ENCODE measurements around the gene ENPP5.

The ENPP5 gene

GRCh38 chr6:46204880-46205650 is 34.3 kb upstream of the ENPP5 start:
- TF ChIP-seq FOXK2 (IDR thresholded peaks at IDR 0.05) = no peak
- TF ChIP-seq ELF4 (IDR thresholded peaks at IDR 0.05) = no peak
- TF ChIP-seq HDGF (IDR thresholded peaks at IDR 0.05; ENCODE audit: borderline replicate concordance) = no peak
- DNase-seq (ENCODE audit: extremely low spot score) = no peak
- CTCF ChIA-PET = no interaction called here
- POLR2A ChIA-PET = no interaction called here

- TF ChIP-seq SUZ12 (IDR thresholded peaks at IDR 0.05) = no peak
- ChIA-PET POLR2A (interaction anchor here (0.6 kb wide), 1 partner anchor 428 kb away, joined by 3 read pairs; no protein-coding TSS in a partner anchor), CTCF (no interaction called here)
- no peak for DNase-seq (ENCODE audit: extremely low spot score)
Measured at GRCh38 chr6:46203391-46204177, 32.8 kb upstream of the ENPP5 start.

- TF ChIP-seq, protein P1, sequence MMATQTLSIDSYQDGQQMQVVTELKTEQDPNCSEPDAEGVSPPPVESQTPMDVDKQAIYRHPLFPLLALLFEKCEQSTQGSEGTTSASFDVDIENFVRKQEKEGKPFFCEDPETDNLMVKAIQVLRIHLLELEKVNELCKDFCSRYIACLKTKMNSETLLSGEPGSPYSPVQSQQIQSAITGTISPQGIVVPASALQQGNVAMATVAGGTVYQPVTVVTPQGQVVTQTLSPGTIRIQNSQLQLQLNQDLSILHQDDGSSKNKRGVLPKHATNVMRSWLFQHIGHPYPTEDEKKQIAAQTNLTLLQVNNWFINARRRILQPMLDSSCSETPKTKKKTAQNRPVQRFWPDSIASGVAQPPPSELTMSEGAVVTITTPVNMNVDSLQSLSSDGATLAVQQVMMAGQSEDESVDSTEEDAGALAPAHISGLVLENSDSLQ (IDR thresholded peaks at IDR 0.05) = no peak
- TF ChIP-seq FOXM1 (IDR thresholded peaks at IDR 0.05; ENCODE audit: borderline replicate concordance) (no peak), NFRKB (IDR thresholded peaks at IDR 0.05) (no peak), FOXK2 (IDR thresholded peaks at IDR 0.05) (no peak), CTBP1 (IDR thresholded peaks at IDR 0.05; ENCODE audit: borderline replicate concordance) (no peak), L3MBTL2 (conservative IDR thresholded peaks at IDR 0.05) (no peak), ELF4 (IDR thresholded peaks at IDR 0.05) (no peak), BHLHE40 (IDR thresholded peaks at IDR 0.05; ENCODE audit: borderline replicate concordance) (no peak), SUZ12 (IDR thresholded peaks at IDR 0.05) (no peak), HDGF (IDR thresholded peaks at IDR 0.05; ENCODE audit: borderline replicate concordance) (no peak), ARNT (IDR thresholded peaks at IDR 0.05) (no peak), LEF1 (IDR thresholded peaks at IDR 0.05; ENCODE audit: borderline replicate concordance) (no peak)
- CTCF ChIA-PET = no interaction called here
- DNase-seq (ENCODE audit: extremely low spot score) = no peak
- POLR2A ChIA-PET = no interaction called here
Measured at GRCh38 chr6:46201702-46202101, 30.9 kb upstream of the ENPP5 start.

- DNase-seq (ENCODE audit: extremely low spot score) = no peak
- ChIA-PET CTCF (no interaction called here), POLR2A (no interaction called here)
- TF ChIP-seq FOXA1 (IDR thresholded peaks at IDR 0.05) (no peak), NFRKB (IDR thresholded peaks at IDR 0.05) (no peak), L3MBTL2 (conservative IDR thresholded peaks at IDR 0.05) (no peak), SUZ12 (IDR thresholded peaks at IDR 0.05) (no peak), CTBP1 (IDR thresholded peaks at IDR 0.05; ENCODE audit: borderline replicate concordance) (no peak), FOXM1 (IDR thresholded peaks at IDR 0.05; ENCODE audit: borderline replicate concordance) (no peak), FOXK2 (IDR thresholded peaks at IDR 0.05) (no peak), TARDBP (IDR thresholded peaks at IDR 0.05) (no peak), ELF4 (IDR thresholded peaks at IDR 0.05) (no peak), BHLHE40 (IDR thresholded peaks at IDR 0.05; ENCODE audit: borderline replicate concordance) (no peak), LEF1 (IDR thresholded peaks at IDR 0.05; ENCODE audit: borderline replicate concordance) (no peak), ZNF384 (IDR thresholded peaks at IDR 0.05) (no peak), SP1 (IDR thresholded peaks at IDR 0.05) (no peak), HDGF (IDR thresholded peaks at IDR 0.05; ENCODE audit: borderline replicate concordance) (no peak), ARNT (IDR thresholded peaks at IDR 0.05) (no peak)
- TF ChIP-seq, protein P1 (IDR thresholded peaks at IDR 0.05) = no peak
Measured at GRCh38 chr6:46199387-46199786, 28.6 kb upstream of the ENPP5 start.

- TF ChIP-seq SP1 (IDR thresholded peaks at IDR 0.05) (no peak), CTBP1 (IDR thresholded peaks at IDR 0.05; ENCODE audit: borderline replicate concordance) (no peak), TARDBP (IDR thresholded peaks at IDR 0.05) (no peak), ZNF384 (IDR thresholded peaks at IDR 0.05) (no peak), ARNT (IDR thresholded peaks at IDR 0.05) (no peak), ELF4 (IDR thresholded peaks at IDR 0.05) (no peak), FOXM1 (IDR thresholded peaks at IDR 0.05; ENCODE audit: borderline replicate concordance) (no peak), FOXA1 (IDR thresholded peaks at IDR 0.05) (no peak), NFRKB (IDR thresholded peaks at IDR 0.05) (no peak)
- TF ChIP-seq, protein P1 (IDR thresholded peaks at IDR 0.05) = no peak
- CTCF ChIA-PET = interaction anchor here (1.3 kb wide), 1 partner anchor 31 kb away, joined by 3 read pairs; no protein-coding TSS in a partner anchor
- POLR2A ChIA-PET = no interaction called here
- DNase-seq (ENCODE audit: extremely low spot score) = no peak
Measured at GRCh38 chr6:46191961-46192360, 21.2 kb upstream of the ENPP5 start.

- no peak for DNase-seq (ENCODE audit: extremely low spot score)
- TF ChIP-seq ELF4 (IDR thresholded peaks at IDR 0.05) = no peak
- TF ChIP-seq SUZ12 (IDR thresholded peaks at IDR 0.05) = no peak
- TF ChIP-seq CTBP1 (IDR thresholded peaks at IDR 0.05; ENCODE audit: borderline replicate concordance) = no peak
- TF ChIP-seq TARDBP (IDR thresholded peaks at IDR 0.05) = no peak
- no peak for TF ChIP-seq LEF1 (IDR thresholded peaks at IDR 0.05; ENCODE audit: borderline replicate concordance)
- TF ChIP-seq, protein P1 (IDR thresholded peaks at IDR 0.05) = no peak
- TF ChIP-seq ZNF384 (IDR thresholded peaks at IDR 0.05) = no peak
- TF ChIP-seq HDGF (IDR thresholded peaks at IDR 0.05; ENCODE audit: borderline replicate concordance) = no peak
- no peak for TF ChIP-seq FOXK2 (IDR thresholded peaks at IDR 0.05)
- TF ChIP-seq L3MBTL2 (conservative IDR thresholded peaks at IDR 0.05) = no peak
- CTCF ChIA-PET = no interaction called here
- POLR2A ChIA-PET = no interaction called here
Measured at GRCh38 chr6:46190889-46191288, 20.1 kb upstream of the ENPP5 start.

Data from HEK293T (cell line).